Osteoblast (primary cell): ENCODE data around the gene ATP8B3. TPM values are rescaled to one million over a fixed set of nuclear protein-coding genes. Genes with fewer than 3 reads are reported as not detected.
"Not testable (repeated sequence)": the region's sequence is repeated elsewhere in the genome, so short reads cannot be mapped to it uniquely, and the experiment has no call there.

Source experiments
- DNase-seq: peaks from one replicate; pipeline ENCODE4 v3.0.0; 2011; ENCODE audit warnings: low spot score, mixed read lengths; ENCODE audit not compliant: insufficient read length; ENCODE audit errors: missing footprints
- H2AFZ ChIP-seq: 2 replicates; pipeline ENCODE4 v1.6.0; 2011; ENCODE audit warnings: mild to moderate bottlenecking, low read length
- H3K27ac ChIP-seq: 2 replicates; pipeline ENCODE4 v1.5.1; 2011; ENCODE audit warnings: mild to moderate bottlenecking, low read depth, low read length, moderate library complexity
- H3K27me3 ChIP-seq: 2 replicates; pipeline ENCODE4 v1.6.0; 2012; ENCODE audit warnings: mild to moderate bottlenecking, control low read depth, inconsistent platforms, low read length, moderate library complexity; ENCODE audit not compliant: insufficient read depth
- H3K36me3 ChIP-seq: 2 replicates; pipeline ENCODE4 v1.5.1; 2011; ENCODE audit warnings: mild to moderate bottlenecking, low read length, control low read depth, moderate library complexity; ENCODE audit not compliant: insufficient read depth
- H3K4me1 ChIP-seq: 2 replicates; pipeline ENCODE4 v1.5.1; 2011; ENCODE audit warnings: mild to moderate bottlenecking, low read length, control low read depth, moderate library complexity; ENCODE audit not compliant: insufficient read depth
- H3K4me2 ChIP-seq: 2 replicates; pipeline ENCODE4 v1.6.0; 2011; ENCODE audit warnings: mild to moderate bottlenecking, low read length; ENCODE audit not compliant: insufficient read depth
- H3K4me3 ChIP-seq: fragments of 200-600 bp; sonication (generic); 3 replicates; pipeline ENCODE4 v1.5.1; 2012; ENCODE audit warnings: mild to moderate bottlenecking, low read length, inconsistent platforms; ENCODE audit not compliant: insufficient read depth
- H3K79me2 ChIP-seq: 2 replicates; pipeline ENCODE4 v1.6.0; 2012; ENCODE audit warnings: mild to moderate bottlenecking, low read length, control low read depth, inconsistent platforms; ENCODE audit not compliant: insufficient read depth
- H3K9me3 ChIP-seq: 2 replicates; pipeline ENCODE4 v1.5.1; 2011; ENCODE audit warnings: low read depth, low read length, control low read depth
- H4K20me1 ChIP-seq: 2 replicates; pipeline ENCODE4 v1.6.0; 2012; ENCODE audit warnings: mild to moderate bottlenecking, low read length, control low read depth; ENCODE audit not compliant: insufficient read depth
- CTCF ChIP-seq: IDR thresholded peaks from 2 replicates; pipeline ENCODE4 v1.5.1; 2011; ENCODE audit warnings: mild to moderate bottlenecking, low read depth, low read length, moderate library complexity; ENCODE audit errors: extremely low read depth
- total RNA-seq: library from RNA; depleted of rRNA; stranded (reverse); fragments of >200 nt; gene quantifications from 2 replicates; pipeline ENCODE4 v1.2.3, GENCODE V29; 2012

ATP8B3 gene
- total RNA-seq, 1 donor: 0.72 TPM

GRCh38 chr19:1799695-1800342 is 12.3 kb downstream of the ATP8B3 start:
- Histone ChIP-seq H3K27ac (no peak overlapping the region), H4K20me1 (no peaks in the 10 kb centered on the region), H3K4me2 (no peak overlapping the region), H3K4me1 (no peaks in the 10 kb centered on the region), H3K36me3 (no peaks in the 10 kb centered on the region), H3K4me3 (no peak overlapping the region), H3K9me3 (no peaks in the 10 kb centered on the region), H3K27me3 (peaks cover 3% of the 10 kb centered on the region), H3K79me2 (no peaks in the 10 kb centered on the region), H2AFZ (no peak overlapping the region)
- no peak for DNase-seq
- no peak for TF ChIP-seq CTCF

- not testable (repeated sequence) for DNase-seq, H3K4me2 ChIP-seq, H3K27me3 ChIP-seq, H2AFZ ChIP-seq, H3K9me3 ChIP-seq, H3K4me3 ChIP-seq, H3K27ac ChIP-seq, H4K20me1 ChIP-seq, H3K36me3 ChIP-seq, H3K79me2 ChIP-seq, H3K4me1 ChIP-seq
These were observed 14.8 kb downstream of the ATP8B3 start for GRCh38 chr19:1797313-1797712.

- Histone ChIP-seq H3K79me2 (no peaks in the 10 kb centered on the region), H3K4me3 (no peak overlapping the region), H3K27me3 (peaks cover 3% of the 10 kb centered on the region), H4K20me1 (no peaks in the 10 kb centered on the region), H3K9me3 (no peaks in the 10 kb centered on the region), H3K4me1 (no peaks in the 10 kb centered on the region), H3K27ac (no peak overlapping the region), H3K36me3 (no peaks in the 10 kb centered on the region), H3K4me2 (no peak overlapping the region), H2AFZ (no peak overlapping the region)
- DNase-seq: no peak
- no peak for TF ChIP-seq CTCF
These were observed 15.5 kb downstream of the ATP8B3 start for GRCh38 chr19:1796395-1797142.

- Histone ChIP-seq H2AFZ (no peak overlapping the region), H3K9me3 (no peaks in the 10 kb centered on the region), H3K36me3 (no peaks in the 10 kb centered on the region), H4K20me1 (no peaks in the 10 kb centered on the region), H3K27ac (no peak overlapping the region), H3K27me3 (peaks cover 3% of the 10 kb centered on the region), H3K4me1 (no peaks in the 10 kb centered on the region), H3K4me2 (no peak overlapping the region), H3K4me3 (no peak overlapping the region), H3K79me2 (no peaks in the 10 kb centered on the region)
- no peak for TF ChIP-seq CTCF
- no peak for DNase-seq
These were observed 17.5 kb downstream of the ATP8B3 start for GRCh38 chr19:1794424-1795172.
